A549 treated with CpdA at 1 μM for 4 hours (cell line): Measurements from ENCODE around the gene SPPL2A. TPM values are rescaled to one million over a fixed set of nuclear protein-coding genes. Genes with fewer than 3 reads are reported as not detected.

Experiments used
- total RNA-seq: library from RNA; stranded (reverse); fragments of 200-300 nt; extraction: Qiagen RNA extraction; gene quantifications from 5 replicates; pipeline ENCODE4 v1.2.3, GENCODE V29; 2022; ENCODE audit warnings: low read depth

SPPL2A gene
- 86.8 to 99.4 TPM (median 94.7 TPM) in 5 replicates for total RNA-seq

DNA sequence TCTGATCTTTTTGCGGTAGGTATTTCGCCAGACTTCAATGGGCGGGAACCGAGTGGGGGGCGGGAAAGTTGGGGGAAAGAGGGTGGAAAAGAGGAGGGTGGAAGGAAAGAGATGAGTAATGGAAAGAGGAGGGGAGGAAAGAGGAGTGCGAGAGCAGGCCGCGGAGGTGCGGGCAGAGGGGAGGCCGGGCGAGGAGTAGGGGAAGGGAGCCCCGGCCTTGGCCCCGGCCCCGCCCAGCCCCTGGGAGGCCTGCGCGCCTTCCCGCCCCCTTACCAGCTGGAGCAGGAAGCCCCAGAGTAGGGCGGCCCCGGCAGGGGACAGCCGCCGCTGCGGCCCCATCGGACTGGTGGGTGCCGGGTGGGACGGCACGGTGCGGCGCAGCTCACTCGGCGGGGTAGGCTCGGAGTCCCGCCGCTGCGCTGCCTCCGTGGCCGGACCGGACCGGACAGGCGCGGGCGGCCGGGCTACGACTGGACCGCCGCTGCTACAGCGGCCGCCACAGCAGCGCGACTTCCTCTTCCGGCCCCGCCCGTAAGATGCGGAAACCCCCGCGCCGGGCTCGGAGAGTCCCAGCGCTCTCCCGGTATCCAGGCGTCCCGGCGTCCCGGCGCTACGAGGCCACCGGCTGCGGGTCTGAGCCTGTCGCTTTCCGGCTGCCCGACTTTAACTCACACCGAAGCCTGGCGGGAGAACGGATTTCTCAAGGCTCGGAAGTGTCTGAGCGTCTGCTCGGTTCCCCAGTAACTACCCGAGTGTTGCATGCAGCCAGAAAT, at the start of gene SPPL2A:
Gene SPPL2A, minus strand, starts transcription at position 512 of the 773 bp plus-strand sequence. Its CDS starts 173 bp downstream, at position 339.

GRCh38 chr15:50686469-50687301, 78.8 kb downstream of the SPPL2A start, which contains the start of gene TRPM7:
Gene TRPM7 (minus strand): TSS chr15:50686797. CDS start chr15:50686533, 264 bp downstream.

Other genes with a start within 250 kb of the SPPL2A start
- 0.43 TPM in 1 of 5 replicates, not detected in the others for gene USP50, start 219.0 kb downstream of the SPPL2A start, total RNA-seq
- 21.4 to 30.7 TPM (median 24.5 TPM) in 5 replicates for gene TRPM7, start 78.9 kb downstream of the SPPL2A start, total RNA-seq
- 7.1 to 10.7 TPM (median 7.8 TPM) in 5 replicates for gene AP4E1, start 143.0 kb upstream of the SPPL2A start, total RNA-seq